CD14-positive monocyte (primary cell): ENCODE results near the gene ADGRF1. TPM values are rescaled to one million over a fixed set of nuclear protein-coding genes. Genes with fewer than 3 reads are reported as not detected.
A peak's percentile ranks its signal among the peaks of the same experiment; 100 is the strongest.

Experiments used
- DNase-seq, 3 donors: peaks; one replicate each; pipeline ENCODE4 v3.0.0-alpha.2; 2011 to 2022
- H2AFZ ChIP-seq: 2 replicates; pipeline ENCODE4 v1.6.0; 2012; ENCODE audit warnings: mild to moderate bottlenecking, low read depth, low read length, inconsistent platforms; ENCODE audit not compliant: insufficient read depth, poor library complexity, severe bottlenecking
- H3K27ac ChIP-seq, 2 donors: 1 replicate in 1 of 2; 2 replicates in 1 of 2; pipeline ENCODE4 v1.5.1; 2012 to 2013; ENCODE audit warnings: low read length in 2 of 2, control low read depth in 1 of 2, inconsistent platforms in 1 of 2, low read depth in 1 of 2, mild to moderate bottlenecking in 1 of 2
- H3K27me3 ChIP-seq, 2 donors: one replicate each; pipeline versions ENCODE4 v1.6.0 to v1.6.1; 2011 to 2013; ENCODE audit warnings: low read length in 2 of 2; ENCODE audit not compliant: control insufficient read depth in 2 of 2, insufficient read depth in 2 of 2
- H3K36me3 ChIP-seq, 2 donors: replicated peaks in 1 of 2; 1 replicate in 1 of 2; 2 replicates in 1 of 2; pipeline versions ENCODE4 v1.5.1 to v1.6.1; 2012 to 2013; ENCODE audit warnings: low read length in 2 of 2, control low read depth in 1 of 2, inconsistent platforms in 1 of 2, mild to moderate bottlenecking in 1 of 2; ENCODE audit not compliant: insufficient read depth in 2 of 2, control insufficient read depth in 1 of 2
- H3K4me1 ChIP-seq, 2 donors: 1 replicate in 1 of 2; 2 replicates in 1 of 2; pipeline versions ENCODE4 v1.5.1 to v1.6.1; 2012 to 2013; ENCODE audit warnings: low read length in 2 of 2, control low read depth in 1 of 2, inconsistent platforms in 1 of 2, mild to moderate bottlenecking in 1 of 2, moderate library complexity in 1 of 2; ENCODE audit not compliant: insufficient read depth in 2 of 2, control insufficient read depth in 1 of 2
- H3K4me2 ChIP-seq: replicated peaks from 2 replicates; pipeline ENCODE3; 2012; ENCODE audit warnings: low read length, moderate library complexity, mild to moderate bottlenecking; ENCODE audit not compliant: poor library complexity, severe bottlenecking; ENCODE audit errors: extremely low read depth
- H3K4me3 ChIP-seq, 3 experiments: fragments of 200-600 bp in 1 of 3; sonication (generic) in 1 of 3; replicated peaks in 1 of 3; 1 replicate in 2 of 3; 2 replicates in 1 of 3; pipeline ENCODE4 v1.5.1; 2011 to 2013; ENCODE audit warnings: low read length in 3 of 3, mild to moderate bottlenecking in 3 of 3, control low read depth in 2 of 3, low read depth in 2 of 3, inconsistent platforms in 1 of 3, moderate library complexity in 1 of 3
- H3K79me2 ChIP-seq: 2 replicates; pipeline ENCODE4 v1.6.0; 2012; ENCODE audit warnings: mild to moderate bottlenecking, control low read depth, inconsistent platforms, low read length, moderate library complexity; ENCODE audit not compliant: insufficient read depth
- H3K9ac ChIP-seq: 2 replicates; pipeline ENCODE4 v1.6.0; 2017; ENCODE audit warnings: low read length, mild to moderate bottlenecking; ENCODE audit not compliant: insufficient read depth, poor library complexity, severe bottlenecking
- H3K9me3 ChIP-seq, 2 donors: replicated peaks in 1 of 2; 1 replicate in 1 of 2; 2 replicates in 1 of 2; pipeline versions ENCODE4 v1.5.1 to v1.6.1; 2012 to 2013; ENCODE audit warnings: low read length in 2 of 2, control low read depth in 1 of 2; ENCODE audit not compliant: control insufficient read depth in 1 of 2, insufficient read depth in 1 of 2
- H4K20me1 ChIP-seq: 2 replicates; pipeline ENCODE4 v1.6.0; 2012; ENCODE audit warnings: mild to moderate bottlenecking, low read length, control low read depth, moderate library complexity; ENCODE audit not compliant: insufficient read depth
- H3K27ac Mint-ChIP-seq, 7 donors: one replicate each; pipeline ENCODE4 v1.8.0; 2020; ENCODE audit warnings: mild to moderate bottlenecking in 7 of 7, mixed read lengths in 7 of 7, moderate library complexity in 6 of 7, inconsistent platforms in 2 of 7
- H3K27me3 Mint-ChIP-seq, 3 donors: one replicate each; pipeline ENCODE4 v1.8.0; 2021 to 2022; ENCODE audit warnings: low read depth in 3 of 3, mild to moderate bottlenecking in 3 of 3, mixed read lengths in 3 of 3, moderate library complexity in 3 of 3, inconsistent platforms in 1 of 3
- H3K36me3 Mint-ChIP-seq, 2 donors: one replicate each; pipeline ENCODE4 v1.8.0; 2020; ENCODE audit warnings: mixed read lengths in 2 of 2, inconsistent platforms in 1 of 2, mild to moderate bottlenecking in 1 of 2
- H3K4me1 Mint-ChIP-seq: one replicate; pipeline ENCODE4 v1.8.0; 2020; ENCODE audit warnings: mild to moderate bottlenecking, mixed read lengths
- H3K4me3 Mint-ChIP-seq, 2 donors: one replicate each; pipeline ENCODE4 v1.8.0; 2020; ENCODE audit warnings: mild to moderate bottlenecking in 2 of 2, mixed read lengths in 2 of 2, moderate library complexity in 1 of 2
- H3K9me3 Mint-ChIP-seq, 7 donors: one replicate each; pipeline ENCODE4 v1.8.0; 2020 to 2022; ENCODE audit warnings: mixed read lengths in 7 of 7, mild to moderate bottlenecking in 6 of 7, moderate library complexity in 6 of 7, inconsistent platforms in 2 of 7
- WGBS: methylation state at CpG from one replicate; pipeline ENCODE4 v1.1.5; 2013; ENCODE audit warnings: missing lambda C conversion rate; ENCODE audit not compliant: insufficient coverage; 5-methylcytosine and 5-hydroxymethylcytosine counted together
- intact Hi-C, 2 donors: fragments of 100-400 bp; cut with micrococcal nuclease; formaldehyde crosslinking; loops; one replicate each; pipeline versions ENCODE4 v1.15.0 to v1.15.1; 2023
- polyA plus RNA-seq, 3 donors: library from polyadenylated mRNA; depleted of rRNA in 1 of 3; unstranded in 2 of 3; stranded (reverse) in 1 of 3; fragments of 300-500 nt in 2 of 3; fragments of >200 nt in 1 of 3; fragmentation: Illumina TruSeq in 2 of 3; gene quantifications; 1 replicate in 2 of 3; 2 replicates in 1 of 3; pipeline ENCODE4 v1.2.3, GENCODE V29; 2012 to 2021
- TF ChIP-seq, protein P1 (sequence below): fragments of 200-600 bp; IDR thresholded peaks from one replicate; pipeline ENCODE4 v1.8.0; 2022; ENCODE audit warnings: antibody characterized with exemption, mild to moderate bottlenecking

ADGRF1 gene
- polyA plus RNA-seq, 3 donors: 0.03 TPM; not detected in 2

DNA sequence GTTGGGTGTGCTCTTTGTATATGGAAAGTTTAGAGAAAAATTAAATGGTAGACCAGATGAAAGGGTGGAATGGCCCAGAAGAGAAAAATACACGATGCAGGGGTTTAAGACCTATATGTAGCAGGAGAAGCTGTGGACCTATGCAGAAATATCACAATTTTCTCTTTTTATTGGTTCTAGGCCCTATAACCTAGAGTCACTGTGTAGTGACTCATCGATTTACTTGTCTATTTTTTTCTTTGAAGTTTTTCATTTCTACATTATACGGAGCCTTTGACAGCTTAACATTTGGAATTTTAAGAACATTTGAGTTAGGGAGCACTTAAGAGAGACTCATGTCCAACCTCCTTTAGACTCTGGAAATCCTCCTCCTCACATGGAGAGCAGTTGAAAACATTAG is 28.3 kb upstream of the ADGRF1 start:
- Histone ChIP-seq H3K79me2 (no peaks in the 10 kb centered on the region), H3K4me3 (no peak overlapping the region), H3K4me2 (no peak overlapping the region), H3K36me3 (no peaks in the 10 kb centered on the region), H4K20me1 (no peaks in the 10 kb centered on the region), H2AFZ (no peak overlapping the region), H3K9ac (no peak overlapping the region), H3K9me3 (no peaks in the 10 kb centered on the region), H3K27ac (no peak overlapping the region), H3K4me1 (no peaks in the 10 kb centered on the region), H3K27me3 (no peaks in the 10 kb centered on the region)
- Mint-ChIP-seq H3K4me1 (no peaks in the 10 kb centered on the region), H3K4me3 (no peak overlapping the region), H3K36me3 (no peaks in the 10 kb centered on the region), H3K27me3 (peaks cover 0 to 4% (median 2%) of the 10 kb centered on the region in 3 donors), H3K9me3 (peaks cover 0 to 2% (median 0%) of the 10 kb centered on the region in 7 donors), H3K27ac (no peak overlapping the region)
- no CpG with 5 or more reads among the region's 3 CpGs for WGBS
- intact Hi-C loops: no loop called here
- no peak for DNase-seq
- TF ChIP-seq, protein P1, sequence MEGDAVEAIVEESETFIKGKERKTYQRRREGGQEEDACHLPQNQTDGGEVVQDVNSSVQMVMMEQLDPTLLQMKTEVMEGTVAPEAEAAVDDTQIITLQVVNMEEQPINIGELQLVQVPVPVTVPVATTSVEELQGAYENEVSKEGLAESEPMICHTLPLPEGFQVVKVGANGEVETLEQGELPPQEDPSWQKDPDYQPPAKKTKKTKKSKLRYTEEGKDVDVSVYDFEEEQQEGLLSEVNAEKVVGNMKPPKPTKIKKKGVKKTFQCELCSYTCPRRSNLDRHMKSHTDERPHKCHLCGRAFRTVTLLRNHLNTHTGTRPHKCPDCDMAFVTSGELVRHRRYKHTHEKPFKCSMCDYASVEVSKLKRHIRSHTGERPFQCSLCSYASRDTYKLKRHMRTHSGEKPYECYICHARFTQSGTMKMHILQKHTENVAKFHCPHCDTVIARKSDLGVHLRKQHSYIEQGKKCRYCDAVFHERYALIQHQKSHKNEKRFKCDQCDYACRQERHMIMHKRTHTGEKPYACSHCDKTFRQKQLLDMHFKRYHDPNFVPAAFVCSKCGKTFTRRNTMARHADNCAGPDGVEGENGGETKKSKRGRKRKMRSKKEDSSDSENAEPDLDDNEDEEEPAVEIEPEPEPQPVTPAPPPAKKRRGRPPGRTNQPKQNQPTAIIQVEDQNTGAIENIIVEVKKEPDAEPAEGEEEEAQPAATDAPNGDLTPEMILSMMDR: no peak

DNA sequence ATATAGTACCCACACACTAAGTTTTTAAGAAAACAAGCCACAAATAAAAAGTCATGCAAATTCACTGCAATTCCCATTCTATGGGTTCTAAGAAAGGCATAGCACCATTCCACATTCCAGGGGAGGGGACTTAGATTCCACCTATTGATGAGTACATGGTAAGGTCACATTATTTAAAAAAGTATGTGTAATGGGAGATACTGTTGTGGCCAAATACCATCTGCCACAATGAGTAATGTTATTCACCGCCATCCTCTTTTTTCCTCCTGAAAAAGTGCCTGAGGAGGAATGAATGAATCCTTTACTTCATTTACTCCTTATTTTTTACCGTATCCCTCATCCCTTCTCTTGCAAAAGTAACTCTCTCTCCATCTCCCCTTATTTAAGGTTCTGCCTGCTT is 27.0 kb upstream of the ADGRF1 start:
- TF ChIP-seq, protein P1: no peak
- no peak overlapping the region for H3K4me3 ChIP-seq
- no peak overlapping the region for H2AFZ ChIP-seq
- peak overlapping the region in 1 of 7 donors; percentile 3 for H3K27ac Mint-ChIP-seq
- no peaks in the 10 kb centered on the region for H3K4me1 Mint-ChIP-seq
- H3K9me3 Mint-ChIP-seq: peaks cover 0 to 2% (median 0%) of the 10 kb centered on the region in 7 donors
- intact Hi-C loops: no loop called here
- no peaks in the 10 kb centered on the region for H3K4me1 ChIP-seq
- WGBS: no CpG with 5 or more reads among the region's 2 CpGs
- H3K79me2 ChIP-seq: no peaks in the 10 kb centered on the region
- H3K4me3 Mint-ChIP-seq: no peak overlapping the region
- no peaks in the 10 kb centered on the region for H4K20me1 ChIP-seq
- no peaks in the 10 kb centered on the region for H3K9me3 ChIP-seq
- H3K36me3 ChIP-seq: no peaks in the 10 kb centered on the region
- H3K27me3 ChIP-seq: no peaks in the 10 kb centered on the region
- H3K9ac ChIP-seq: no peak overlapping the region
- no peaks in the 10 kb centered on the region for H3K27me3 Mint-ChIP-seq
- no peak overlapping the region for H3K27ac ChIP-seq
- H3K4me2 ChIP-seq: no peak overlapping the region
- H3K36me3 Mint-ChIP-seq: no peaks in the 10 kb centered on the region
- DNase-seq: no peak
